WTC11 (cell line): ENCODE measurements around the gene AZU1. TPM values are rescaled to one million over a fixed set of nuclear protein-coding genes. Genes with fewer than 3 reads are reported as not detected.

Experiments
- ATAC-seq: fragments of 200-7000 bp; cut with Tn5 transposase; 2 replicates; pipeline ENCODE4 v1.10.0; 2021; ENCODE audit warnings: mild to moderate bottlenecking, moderate library complexity
- CTCF ChIA-PET: fragments of 300-600 bp; sonication (Branson Sonifier 250); formaldehyde crosslinking; loops from one replicate; lab custom pipeline; 2021; ENCODE audit warnings: antibody characterized with exemption; lab: Charles Lee
- POLR2A ChIA-PET: fragments of 350-600 bp; sonication (Branson Sonifier 250); formaldehyde crosslinking; loops from one replicate; lab custom pipeline; 2021; ENCODE audit warnings: antibody characterized with exemption; lab: Charles Lee
- DNase-seq: peaks from one replicate; pipeline ENCODE4 v3.0.0; 2021; ENCODE audit warnings: low spot score
- H3K27ac Mint-ChIP-seq: 2 replicates; pipeline ENCODE4 v1.8.0; 2021; ENCODE audit warnings: mixed read lengths
- H3K27me3 Mint-ChIP-seq: 2 replicates; pipeline ENCODE4 v1.8.0; 2021; ENCODE audit warnings: low read depth, mild to moderate bottlenecking, moderate library complexity, mixed read lengths
- H3K36me3 Mint-ChIP-seq: 2 replicates; pipeline ENCODE4 v1.8.0; 2021; ENCODE audit warnings: mixed read lengths
- H3K4me1 Mint-ChIP-seq: 2 replicates; pipeline ENCODE4 v1.8.0; 2022; ENCODE audit warnings: mixed read lengths
- H3K4me3 Mint-ChIP-seq: 2 replicates; pipeline ENCODE4 v1.8.0; 2021; ENCODE audit warnings: mild to moderate bottlenecking, moderate library complexity, mixed read lengths
- H3K9me3 Mint-ChIP-seq: 2 replicates; pipeline ENCODE4 v1.8.0; 2021; ENCODE audit warnings: mixed read lengths
- ARID4B ChIP-seq: sonication (generic); formaldehyde crosslinking; IDR thresholded peaks from 2 replicates; pipeline ENCODE4 v1.8.0; 2023; ENCODE audit warnings: missing genetic modification reagents, mild to moderate bottlenecking, borderline replicate concordance
- CREB1 ChIP-seq: sonication (generic); formaldehyde crosslinking; IDR thresholded peaks from 2 replicates; pipeline ENCODE4 v1.8.0; 2023; ENCODE audit warnings: mild to moderate bottlenecking, missing genetic modification reagents
- E2F1 ChIP-seq: sonication (generic); formaldehyde crosslinking; IDR thresholded peaks from 2 replicates; pipeline ENCODE4 v1.8.0; 2022; ENCODE audit warnings: mild to moderate bottlenecking, missing genetic modification reagents
- ETV6 ChIP-seq: sonication (generic); formaldehyde crosslinking; IDR thresholded peaks from 2 replicates; pipeline ENCODE4 v1.8.1; 2022; ENCODE audit warnings: mild to moderate bottlenecking, missing genetic modification reagents
- FOXK1 ChIP-seq: sonication (generic); formaldehyde crosslinking; IDR thresholded peaks from 2 replicates; pipeline ENCODE4 v1.8.0; 2022; ENCODE audit warnings: mild to moderate bottlenecking, moderate library complexity, missing genetic modification reagents
- GRHL2 ChIP-seq: fragments of 250-450 bp; sonication (Bioruptor Pico); IDR thresholded peaks from 2 replicates; pipeline ENCODE4 v1.8.0; 2022; ENCODE audit warnings: mild to moderate bottlenecking, moderate library complexity; ENCODE audit not compliant: insufficient replicate concordance, severe bottlenecking
- NR2C2 ChIP-seq: sonication (generic); formaldehyde crosslinking; IDR thresholded peaks from 2 replicates; pipeline ENCODE4 v1.8.0; 2022; ENCODE audit warnings: mild to moderate bottlenecking, missing genetic modification reagents
- SOX15 ChIP-seq: fragments of 250-450 bp; sonication (Bioruptor Pico); IDR thresholded peaks from 2 replicates; pipeline ENCODE4 v1.9.0; 2021; ENCODE audit warnings: mild to moderate bottlenecking
- ZNF219 ChIP-seq: sonication (generic); formaldehyde crosslinking; IDR thresholded peaks from 2 replicates; pipeline ENCODE4 v1.8.0; 2023; ENCODE audit warnings: missing genetic modification reagents, mild to moderate bottlenecking, borderline replicate concordance
- ZNF416 ChIP-seq: fragments of 250-450 bp; sonication (Bioruptor Pico); IDR thresholded peaks from 2 replicates; pipeline ENCODE4 v1.9.0; 2021; ENCODE audit warnings: mild to moderate bottlenecking, inconsistent platforms
- ZNF532 ChIP-seq: fragments of 250-450 bp; sonication (Bioruptor Pico); IDR thresholded peaks from 2 replicates; pipeline ENCODE4 v1.9.0; 2021; ENCODE audit warnings: mild to moderate bottlenecking, borderline replicate concordance
- total RNA-seq: library from RNA; stranded (reverse); gene quantifications from 3 replicates; pipeline ENCODE4 v1.2.3, GENCODE V29; 2021
- TF ChIP-seq, protein P1 (sequence below): sonication (generic); formaldehyde crosslinking; IDR thresholded peaks from 2 replicates; pipeline ENCODE4 v1.8.1; 2023; ENCODE audit warnings: mild to moderate bottlenecking, moderate library complexity, missing genetic modification reagents
- TF ChIP-seq, protein P2 (sequence below): fragments of 250-450 bp; sonication (Bioruptor Pico); conservative IDR thresholded peaks from 2 replicates; pipeline ENCODE4 v1.9.0; 2021; ENCODE audit warnings: mild to moderate bottlenecking
- TF ChIP-seq, protein P3 (sequence below): sonication (generic); formaldehyde crosslinking; IDR thresholded peaks from 2 replicates; pipeline ENCODE4 v1.8.1; 2023; ENCODE audit warnings: mild to moderate bottlenecking, missing genetic modification reagents, borderline replicate concordance

The AZU1 gene
- total RNA-seq, 1 experiment from 2014 or later, result 1.2 TPM

DNA sequence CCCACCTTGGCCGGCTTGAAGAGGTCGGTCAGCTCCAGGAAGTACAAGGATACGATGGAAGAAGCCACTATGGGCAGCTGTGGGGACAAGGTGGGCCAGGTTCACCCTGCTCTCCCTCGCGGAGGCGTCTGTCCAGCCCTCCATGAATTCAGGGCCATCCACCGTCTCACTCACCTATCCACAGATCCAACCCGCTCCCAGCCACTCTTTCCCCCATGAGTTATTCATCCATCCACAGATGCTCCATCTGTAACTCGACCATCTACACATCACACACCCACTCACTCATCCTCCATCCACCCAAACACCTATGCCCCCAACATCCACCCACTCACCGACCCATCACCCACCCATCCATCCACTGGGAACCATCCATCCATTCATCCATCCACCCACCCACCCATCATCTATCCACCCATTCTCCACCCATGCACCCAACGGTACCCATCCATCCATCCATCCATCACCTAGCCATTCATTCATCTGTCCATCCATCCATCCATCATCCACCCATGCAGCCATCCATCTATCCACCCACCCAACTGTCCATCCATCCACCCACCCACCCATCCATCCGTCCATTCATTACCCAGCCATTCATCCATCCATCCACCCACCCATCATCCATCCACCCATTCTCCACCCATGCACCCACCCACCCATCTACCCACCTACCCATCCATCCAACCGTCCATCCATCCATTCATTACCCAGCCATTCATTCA, 11.7 kb upstream of the AZU1 start:
- no peaks in the 10 kb centered on the region for H3K27me3 Mint-ChIP-seq
- DNase-seq, result no peak
- peaks cover 5% of the 10 kb centered on the region for H3K9me3 Mint-ChIP-seq
- ChIA-PET POLR2A (interaction anchor here (0.7 kb wide), 1 partner anchor 268 kb away, joined by 3 read pairs; no protein-coding TSS in a partner anchor), CTCF (no interaction called here)
- H3K4me1 Mint-ChIP-seq, result no peaks in the 10 kb centered on the region
- H3K4me3 Mint-ChIP-seq, result no peak overlapping the region
- ATAC-seq, result no peak
- H3K36me3 Mint-ChIP-seq, result peaks cover 18% of the 10 kb centered on the region
- no peak for TF ChIP-seq ZNF532 (CRISPR knock-in tag)
- TF ChIP-seq NR2C2 (CRISPR knock-in tag), result no peak
- no peak for TF ChIP-seq ZNF219
- TF ChIP-seq, all 79 proteins: peak for 0
- no peak overlapping the region for H3K27ac Mint-ChIP-seq

DNA sequence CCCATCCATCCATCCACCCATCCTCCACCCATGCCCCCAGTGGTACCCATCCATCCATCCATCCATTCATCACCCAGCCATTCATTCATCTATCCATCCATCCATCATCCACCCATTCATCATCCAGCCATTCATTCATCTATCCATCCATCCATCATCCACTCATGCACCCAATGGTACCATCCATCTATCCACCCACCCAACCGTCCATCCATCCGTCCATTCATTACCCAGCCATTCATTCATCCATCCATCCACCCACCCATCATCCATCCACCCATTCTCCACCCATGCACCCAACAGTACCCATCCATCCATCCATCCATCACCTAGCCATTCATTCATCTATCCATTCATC, 11.2 kb upstream of the AZU1 start:
- Mint-ChIP-seq H3K27ac (no peak overlapping the region), H3K36me3 (peaks cover 16% of the 10 kb centered on the region), H3K4me3 (no peak overlapping the region), H3K9me3 (peaks cover 5% of the 10 kb centered on the region), H3K27me3 (no peaks in the 10 kb centered on the region), H3K4me1 (no peaks in the 10 kb centered on the region)
- ChIA-PET POLR2A (no interaction called here), CTCF (no interaction called here)
- ATAC-seq (no peak), DNase-seq (no peak)
- TF ChIP-seq SOX15 (CRISPR knock-in tag) (no peak), ETV6 (CRISPR knock-in tag) (no peak), ZNF416 (CRISPR knock-in tag) (no peak), E2F1 (CRISPR knock-in tag) (no peak), FOXK1 (CRISPR knock-in tag) (no peak), ARID4B (no peak), CREB1 (no peak), GRHL2 (CRISPR knock-in tag) (no peak)
- TF ChIP-seq, protein P1, sequence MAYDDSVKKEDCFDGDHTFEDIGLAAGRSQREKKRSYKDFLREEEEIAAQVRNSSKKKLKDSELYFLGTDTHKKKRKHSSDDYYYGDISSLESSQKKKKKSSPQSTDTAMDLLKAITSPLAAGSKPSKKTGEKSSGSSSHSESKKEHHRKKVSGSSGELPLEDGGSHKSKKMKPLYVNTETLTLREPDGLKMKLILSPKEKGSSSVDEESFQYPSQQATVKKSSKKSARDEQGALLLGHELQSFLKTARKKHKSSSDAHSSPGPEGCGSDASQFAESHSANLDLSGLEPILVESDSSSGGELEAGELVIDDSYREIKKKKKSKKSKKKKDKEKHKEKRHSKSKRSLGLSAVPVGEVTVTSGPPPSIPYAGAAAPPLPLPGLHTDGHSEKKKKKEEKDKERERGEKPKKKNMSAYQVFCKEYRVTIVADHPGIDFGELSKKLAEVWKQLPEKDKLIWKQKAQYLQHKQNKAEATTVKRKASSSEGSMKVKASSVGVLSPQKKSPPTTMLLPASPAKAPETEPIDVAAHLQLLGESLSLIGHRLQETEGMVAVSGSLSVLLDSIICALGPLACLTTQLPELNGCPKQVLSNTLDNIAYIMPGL, result no peak
- TF ChIP-seq, protein P2, sequence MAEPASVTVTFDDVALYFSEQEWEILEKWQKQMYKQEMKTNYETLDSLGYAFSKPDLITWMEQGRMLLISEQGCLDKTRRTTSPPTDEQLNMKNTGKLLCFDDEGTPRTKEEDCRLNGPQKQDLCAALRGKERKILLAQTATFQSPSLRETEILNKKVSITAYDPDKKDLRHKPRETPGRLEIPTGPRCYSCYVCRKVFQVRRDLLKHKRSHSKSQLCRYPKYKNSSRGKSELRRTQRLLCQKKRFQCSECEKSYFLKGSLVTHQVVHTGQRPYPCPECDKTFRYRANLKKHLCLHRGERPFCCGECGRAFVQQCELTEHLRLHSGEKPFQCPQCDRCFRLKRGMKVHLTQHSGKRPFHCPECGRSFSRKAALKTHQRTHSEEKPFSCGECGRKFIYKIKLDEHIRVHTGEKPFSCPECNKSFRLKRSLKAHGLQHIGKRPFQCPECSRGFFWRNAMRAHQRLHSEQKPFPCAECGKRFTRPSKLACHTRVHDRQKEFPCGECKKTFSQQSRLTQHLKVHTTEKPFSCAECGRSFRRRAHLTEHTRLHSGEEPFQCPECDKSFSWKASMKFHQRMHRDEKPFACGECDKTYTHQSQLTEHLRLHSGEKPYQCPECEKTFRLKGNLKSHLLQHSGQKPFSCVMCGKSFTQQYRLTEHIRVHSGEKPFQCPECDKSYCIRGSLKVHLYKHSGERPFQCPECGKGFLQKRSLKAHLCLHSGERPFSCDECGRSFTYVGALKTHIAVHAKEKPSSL (CRISPR knock-in tag), result no peak
- TF ChIP-seq, protein P3, sequence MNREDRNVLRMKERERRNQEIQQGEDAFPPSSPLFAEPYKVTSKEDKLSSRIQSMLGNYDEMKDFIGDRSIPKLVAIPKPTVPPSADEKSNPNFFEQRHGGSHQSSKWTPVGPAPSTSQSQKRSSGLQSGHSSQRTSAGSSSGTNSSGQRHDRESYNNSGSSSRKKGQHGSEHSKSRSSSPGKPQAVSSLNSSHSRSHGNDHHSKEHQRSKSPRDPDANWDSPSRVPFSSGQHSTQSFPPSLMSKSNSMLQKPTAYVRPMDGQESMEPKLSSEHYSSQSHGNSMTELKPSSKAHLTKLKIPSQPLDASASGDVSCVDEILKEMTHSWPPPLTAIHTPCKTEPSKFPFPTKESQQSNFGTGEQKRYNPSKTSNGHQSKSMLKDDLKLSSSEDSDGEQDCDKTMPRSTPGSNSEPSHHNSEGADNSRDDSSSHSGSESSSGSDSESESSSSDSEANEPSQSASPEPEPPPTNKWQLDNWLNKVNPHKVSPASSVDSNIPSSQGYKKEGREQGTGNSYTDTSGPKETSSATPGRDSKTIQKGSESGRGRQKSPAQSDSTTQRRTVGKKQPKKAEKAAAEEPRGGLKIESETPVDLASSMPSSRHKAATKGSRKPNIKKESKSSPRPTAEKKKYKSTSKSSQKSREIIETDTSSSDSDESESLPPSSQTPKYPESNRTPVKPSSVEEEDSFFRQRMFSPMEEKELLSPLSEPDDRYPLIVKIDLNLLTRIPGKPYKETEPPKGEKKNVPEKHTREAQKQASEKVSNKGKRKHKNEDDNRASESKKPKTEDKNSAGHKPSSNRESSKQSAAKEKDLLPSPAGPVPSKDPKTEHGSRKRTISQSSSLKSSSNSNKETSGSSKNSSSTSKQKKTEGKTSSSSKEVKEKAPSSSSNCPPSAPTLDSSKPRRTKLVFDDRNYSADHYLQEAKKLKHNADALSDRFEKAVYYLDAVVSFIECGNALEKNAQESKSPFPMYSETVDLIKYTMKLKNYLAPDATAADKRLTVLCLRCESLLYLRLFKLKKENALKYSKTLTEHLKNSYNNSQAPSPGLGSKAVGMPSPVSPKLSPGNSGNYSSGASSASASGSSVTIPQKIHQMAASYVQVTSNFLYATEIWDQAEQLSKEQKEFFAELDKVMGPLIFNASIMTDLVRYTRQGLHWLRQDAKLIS, result no peak
